ENCODE data around the gene RNF166.

RNF166 gene

GRCh38 chr16:88738151-88739084, 32.2 kb upstream of the RNF166 start:
- DNase-seq, result no peak

DNA sequence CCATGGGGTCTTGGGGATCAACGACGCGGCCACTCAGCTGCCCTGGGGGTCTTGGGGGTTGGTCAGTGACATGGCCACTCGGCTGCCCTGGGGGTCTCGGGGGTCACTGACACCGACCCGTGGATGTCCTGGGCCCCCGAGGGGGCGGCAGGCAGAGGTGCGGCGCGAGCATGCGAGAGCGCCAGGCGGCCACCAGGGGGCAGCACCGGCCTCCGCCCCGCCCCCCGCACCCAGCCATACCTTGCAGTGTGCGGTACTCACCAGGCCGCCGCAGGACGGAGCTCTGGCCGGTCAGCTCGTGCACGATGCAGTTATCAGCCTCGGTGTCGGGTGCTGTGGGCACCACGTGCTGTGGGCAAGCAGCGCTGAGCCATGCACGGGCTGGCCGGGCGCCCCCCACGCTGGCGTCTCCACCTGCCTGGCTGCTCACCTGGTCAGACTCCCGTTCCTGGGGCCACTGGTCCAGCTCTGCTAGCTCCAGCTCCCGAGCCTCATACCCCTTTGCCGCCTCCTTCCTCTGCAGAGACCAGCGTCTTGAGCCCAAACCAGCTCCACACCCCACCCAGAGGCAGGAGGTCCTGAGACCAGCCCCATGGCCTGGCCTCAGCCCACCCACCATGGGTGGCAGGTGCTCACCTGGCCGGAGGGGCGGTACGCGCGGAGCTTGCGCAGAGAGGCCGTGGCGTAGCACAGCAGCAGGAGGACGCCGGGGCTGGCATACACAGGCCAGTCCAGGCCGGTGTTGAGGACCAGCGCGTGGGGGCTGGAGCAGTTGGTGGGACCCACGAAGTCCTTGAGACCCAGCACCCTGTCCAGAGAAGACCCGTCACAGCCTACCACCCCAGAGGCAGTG, 31.3 kb upstream of the RNF166 start:
- DNase-seq, result no peak

GRCh38 chr16:88736496-88736895, 30.3 kb upstream of the RNF166 start:
- DNase-seq, result no peak

- DNase-seq, result no peak
Observed at GRCh38 chr16:88736088-88736487, 29.9 kb upstream of the RNF166 start.

GRCh38 chr16:88735616-88736015, 29.4 kb upstream of the RNF166 start:
- no peak for DNase-seq

DNA sequence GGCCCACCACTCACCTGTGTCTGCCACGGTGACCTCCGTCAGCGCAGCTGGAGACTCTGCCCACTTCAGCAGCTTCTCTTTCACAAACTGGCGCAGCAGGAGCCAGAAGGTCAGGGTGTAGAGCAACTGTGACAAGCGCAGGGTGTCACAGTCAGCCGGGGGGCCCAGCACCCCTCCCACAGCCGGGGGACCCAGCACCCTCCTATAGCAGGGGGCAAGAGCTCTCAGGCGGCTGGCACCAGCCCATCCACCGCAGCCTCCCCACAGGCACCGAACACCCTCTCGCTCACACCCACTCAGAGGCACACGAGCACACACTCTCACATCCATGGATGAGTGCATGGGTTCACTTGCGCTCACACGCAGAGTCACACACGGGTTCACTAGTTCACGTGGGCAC, 28.9 kb upstream of the RNF166 start:
- DNase-seq, result no peak

DNA sequence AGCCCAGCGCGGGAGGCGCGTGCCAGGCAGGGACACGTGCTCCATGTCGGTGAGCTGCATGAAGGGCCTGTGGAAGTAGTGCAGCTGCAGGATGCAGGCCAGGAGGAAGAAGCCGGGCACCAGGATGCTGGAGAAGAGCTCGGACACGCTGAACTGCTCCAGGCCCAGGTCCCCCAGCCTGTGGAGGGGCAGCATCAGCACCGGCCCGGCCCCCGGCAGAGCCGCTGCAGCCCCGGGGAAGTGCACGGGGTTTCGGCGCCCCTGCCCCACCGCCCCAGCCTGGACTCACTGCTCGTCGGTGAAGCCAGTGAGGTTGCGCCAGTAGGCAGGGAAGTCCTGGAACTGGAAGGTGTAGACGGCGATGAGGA, 28.1 kb upstream of the RNF166 start:
- DNase-seq, result no peak

DNA sequence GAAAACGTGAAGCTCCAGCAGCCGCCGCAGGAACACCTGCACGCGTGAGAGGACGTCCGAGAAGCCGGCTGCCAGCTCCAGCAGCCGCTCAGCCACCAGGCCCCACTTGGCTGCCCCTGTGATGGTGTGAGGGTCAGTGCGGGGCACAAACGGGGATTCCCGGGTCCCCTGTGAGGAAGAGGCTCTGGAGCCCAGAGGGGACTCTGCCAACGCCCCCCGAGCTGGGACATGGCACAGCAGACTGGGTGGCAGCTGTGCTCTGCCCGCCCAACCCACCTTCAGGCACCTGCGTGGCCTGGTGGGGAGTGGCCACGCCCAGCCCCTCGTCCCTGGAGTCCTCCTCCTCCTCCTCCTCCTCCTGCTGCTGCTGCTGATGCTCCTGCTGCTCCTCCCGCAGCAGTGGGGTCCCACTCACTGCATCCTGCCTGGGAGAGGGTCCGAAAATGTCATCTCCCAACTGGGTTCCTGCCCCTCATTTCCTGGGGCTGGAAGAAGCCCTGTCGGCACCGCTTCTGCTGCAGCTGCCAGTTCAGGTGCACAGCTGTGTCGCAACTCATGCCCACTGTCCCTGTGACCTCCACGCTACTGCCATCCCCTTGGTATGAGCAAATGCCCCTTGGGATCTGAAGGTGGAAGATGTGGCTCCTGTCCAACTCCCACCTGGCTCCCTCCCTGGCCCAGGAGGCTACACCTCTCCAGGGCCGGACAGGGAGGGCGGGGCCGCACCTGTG, 27.6 kb upstream of the RNF166 start:
- no peak for DNase-seq

DNA sequence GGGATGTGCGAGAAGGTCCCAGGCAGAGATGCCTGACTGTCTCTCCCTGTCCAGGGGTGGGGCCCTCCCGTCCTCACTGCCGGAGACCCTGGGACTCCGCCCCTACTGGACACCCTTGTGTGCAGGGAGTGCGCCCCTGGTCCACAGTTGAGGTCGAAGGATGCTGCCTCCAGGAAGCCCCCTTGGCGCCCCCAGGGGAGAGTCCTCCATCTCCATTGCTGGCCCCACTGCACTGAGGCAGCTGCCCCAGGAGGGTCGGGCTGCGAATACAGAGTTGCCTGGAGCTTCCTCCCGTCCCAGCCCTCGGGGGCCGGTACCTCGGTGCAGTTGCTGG, 26.7 kb upstream of the RNF166 start:
- no peak for DNase-seq

DNA sequence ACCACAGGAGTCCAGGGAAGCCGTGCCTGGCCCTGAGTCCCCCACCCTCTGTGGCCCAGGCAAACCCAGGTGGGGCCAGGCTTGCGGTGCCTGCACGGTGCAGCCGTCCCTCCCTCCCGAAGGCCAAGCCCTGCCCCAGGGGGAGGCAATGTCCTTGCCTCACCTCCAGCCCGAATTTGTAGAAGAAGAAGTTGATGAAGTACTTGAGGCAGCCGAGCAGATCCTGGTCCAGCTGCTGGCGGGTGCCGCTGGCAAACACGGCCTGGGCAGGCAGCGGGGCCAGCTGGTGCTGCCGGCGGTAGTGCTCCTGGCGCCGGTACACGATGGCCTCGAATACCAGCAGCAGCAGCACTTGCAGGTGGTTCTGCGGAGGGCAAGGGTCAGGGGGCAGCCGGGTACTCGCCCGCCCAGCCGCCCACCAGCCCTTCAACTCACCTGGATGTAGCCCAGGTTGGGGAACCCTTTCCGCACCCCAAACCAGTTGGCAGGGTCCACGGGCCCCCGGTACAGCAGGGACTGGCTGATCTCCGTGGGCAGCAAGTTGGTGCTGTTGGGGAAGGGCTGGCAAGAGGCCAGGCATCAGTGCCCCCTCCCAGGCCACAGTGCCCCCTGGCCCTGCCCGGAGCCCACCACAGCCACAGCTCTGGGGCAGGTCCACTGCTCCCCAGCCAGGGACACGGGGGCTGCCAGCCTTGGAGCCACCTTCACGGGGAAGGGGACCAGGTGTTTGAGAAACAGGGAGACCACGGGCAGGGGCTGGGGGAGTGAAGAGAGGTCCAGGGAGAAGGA, 26.2 kb upstream of the RNF166 start:
- no peak for DNase-seq

DNA sequence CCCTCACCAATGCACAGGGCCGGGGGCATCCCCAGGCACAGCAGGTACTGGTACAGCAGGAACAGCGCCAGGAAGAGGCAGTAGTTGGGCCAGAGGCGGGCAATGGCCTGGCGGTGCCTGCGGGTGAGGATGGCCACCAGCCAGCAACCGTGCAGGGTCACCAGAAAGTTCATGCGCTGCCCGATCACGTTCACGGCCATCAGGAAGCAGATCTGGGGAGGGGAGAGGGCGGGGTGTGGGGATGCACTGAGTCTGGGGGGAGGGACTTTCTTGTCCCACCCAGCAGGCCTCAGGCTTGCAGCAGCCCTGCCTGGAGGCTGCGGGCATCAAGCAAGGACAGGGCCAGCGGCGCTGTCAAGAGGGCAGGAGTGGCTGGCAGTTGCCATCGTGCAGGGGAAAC, 25.5 kb upstream of the RNF166 start:
- no peak for DNase-seq

DNA sequence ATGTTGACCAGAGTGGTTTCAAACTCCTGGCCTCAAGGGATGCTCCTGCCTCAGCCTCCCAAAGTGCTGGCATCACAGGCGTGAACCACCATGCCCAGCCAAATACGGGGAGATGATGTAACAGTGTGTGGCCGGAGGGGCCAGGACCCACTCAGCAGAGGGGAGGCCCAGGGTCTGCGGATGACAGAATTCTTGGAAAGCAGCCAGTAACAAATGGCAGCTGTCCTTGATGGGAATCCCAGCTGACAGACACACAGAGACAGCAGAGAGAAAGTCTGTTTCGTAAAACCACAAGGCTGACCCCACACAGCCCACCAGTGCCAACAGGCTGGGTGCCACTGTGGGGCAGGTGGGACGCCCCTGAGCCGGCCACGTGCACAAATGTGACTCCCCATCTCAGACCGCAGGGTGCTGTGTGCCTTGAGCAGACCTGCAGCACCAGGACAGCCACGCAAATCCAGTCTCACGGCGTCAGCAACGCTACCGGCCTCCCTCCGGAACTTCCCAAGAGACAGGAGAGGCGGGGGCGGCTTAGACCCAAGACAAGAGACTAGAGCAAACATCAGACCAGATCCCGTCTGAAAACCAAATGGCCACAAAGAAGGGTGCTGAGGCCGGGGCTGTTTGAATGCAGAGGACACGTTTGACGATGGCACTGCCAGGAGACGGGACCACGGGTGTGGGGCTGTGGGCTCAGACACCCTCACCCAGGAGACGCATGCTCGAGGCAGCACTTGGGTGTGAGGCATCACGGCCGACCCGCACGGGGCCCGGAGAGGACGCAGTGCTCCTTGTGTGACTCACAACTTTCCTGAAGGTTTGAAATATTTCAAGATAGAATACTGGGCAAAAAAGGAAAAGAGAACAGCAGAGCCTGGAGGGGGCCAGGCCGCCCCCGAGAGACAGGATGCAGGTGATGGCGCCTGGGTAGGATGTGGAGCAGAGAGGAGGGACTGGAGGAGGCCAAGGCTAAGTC, 24.7 kb upstream of the RNF166 start:
- no peak for DNase-seq

DNA sequence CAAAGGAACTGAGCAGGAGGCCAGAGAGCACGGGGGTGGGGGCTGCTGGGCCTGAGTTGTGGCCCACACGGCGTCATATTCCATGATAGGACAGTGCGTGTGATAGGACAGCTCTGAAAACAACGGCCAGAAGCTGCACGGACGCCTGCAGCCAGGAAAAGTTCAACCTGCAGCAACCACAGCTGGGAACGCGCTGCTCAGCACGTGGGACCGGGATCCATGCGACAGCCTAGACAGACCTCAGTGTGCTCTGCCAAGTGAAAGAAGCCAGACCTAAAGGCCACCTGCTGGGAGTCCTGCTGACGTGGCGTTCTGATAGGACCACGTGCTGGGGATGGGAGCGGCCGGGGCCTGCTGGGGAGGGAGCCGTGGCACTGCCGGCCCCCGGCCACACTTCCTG, 21.7 kb upstream of the RNF166 start:
- no peak for DNase-seq

DNA sequence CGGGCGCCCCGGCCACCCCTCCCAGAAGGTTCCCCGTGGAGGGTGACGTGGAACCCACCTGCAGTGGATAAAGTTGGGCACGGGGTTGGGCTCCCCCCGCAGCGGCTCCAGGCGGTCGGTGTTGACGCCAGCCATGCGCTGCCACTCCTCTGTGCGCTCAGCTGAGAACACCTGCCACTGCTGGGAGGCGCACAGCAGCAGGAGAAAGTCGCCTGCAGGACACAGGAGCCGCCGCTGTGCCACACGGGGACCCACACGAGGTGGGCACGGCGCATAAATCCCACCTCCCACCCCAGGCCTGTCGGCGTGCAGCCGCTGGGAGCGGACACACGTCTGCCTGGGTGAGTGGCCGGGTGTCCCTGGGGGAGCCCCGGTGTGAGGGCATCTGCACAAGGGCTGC, 20.8 kb upstream of the RNF166 start:
- no peak for DNase-seq

DNA sequence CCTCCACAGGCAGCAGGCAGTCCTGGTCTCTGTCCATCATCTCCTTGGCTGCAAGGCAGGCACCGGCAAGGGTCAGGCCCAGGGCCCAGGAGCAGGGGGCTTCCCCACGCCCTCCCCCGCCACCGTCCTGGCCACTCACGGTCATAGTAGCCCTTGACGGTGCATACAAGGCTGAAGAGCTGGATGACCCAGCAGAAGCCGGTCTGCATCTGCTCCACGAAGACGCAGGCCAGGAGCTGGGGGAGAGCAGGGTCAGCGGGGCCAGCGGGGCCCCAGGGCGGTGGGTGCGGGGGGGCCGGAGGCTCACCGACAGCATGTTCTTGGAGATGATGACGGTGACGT, 20.2 kb upstream of the RNF166 start:
- no peak for DNase-seq

- DNase-seq, result no peak
Observed at GRCh38 chr16:88725609-88726407, 19.6 kb upstream of the RNF166 start.

DNA sequence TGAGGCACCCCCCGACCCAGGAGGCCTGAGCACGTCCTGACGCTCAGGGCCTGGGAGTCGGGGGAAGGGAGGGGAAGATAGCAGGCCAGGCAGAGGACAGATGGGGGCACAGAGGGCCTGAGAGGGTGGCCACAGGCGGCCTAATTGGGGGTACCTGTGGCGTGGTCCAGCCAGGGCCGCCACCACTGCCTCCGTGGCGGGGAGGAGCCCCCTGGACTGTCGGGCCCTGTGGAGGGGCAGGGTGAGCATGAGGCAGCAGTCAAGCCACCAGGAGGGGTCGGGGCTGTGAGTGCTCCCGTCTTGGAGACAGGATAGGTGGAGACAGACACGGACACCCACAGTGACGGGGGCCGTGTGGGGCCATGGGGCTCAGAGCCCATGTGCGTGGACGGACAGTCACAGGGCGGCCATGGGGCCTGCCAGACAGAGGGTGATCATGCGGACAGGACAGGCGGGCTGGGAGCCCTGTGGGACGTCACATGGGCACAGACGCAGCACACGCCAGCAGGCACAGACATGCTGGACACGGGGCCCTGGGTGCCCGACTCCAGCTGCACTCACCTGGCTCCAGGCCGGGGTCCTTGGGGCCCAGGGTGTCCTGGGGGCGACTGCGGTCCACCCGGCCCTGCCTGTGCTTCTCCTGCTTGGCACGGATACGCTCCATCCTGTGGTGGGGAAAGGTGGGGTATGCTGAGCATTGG, 18.8 kb upstream of the RNF166 start:
- DNase-seq, result no peak

GRCh38 chr16:88723911-88724310, 17.7 kb upstream of the RNF166 start:
- no peak for DNase-seq

- no peak for DNase-seq
Observed at GRCh38 chr16:88723507-88723887, 17.3 kb upstream of the RNF166 start.
